Hepatic stellate cell (primary cell): ENCODE results near the gene TMEM161A.
A peak's percentile ranks its signal among the peaks of the same experiment; 100 is the strongest.
"Not testable (repeated sequence)": the region's sequence is repeated elsewhere in the genome, so short reads cannot be mapped to it uniquely, and the experiment has no call there.

Experiments used
- DNase-seq: peaks from one replicate; pipeline ENCODE4 v3.0.0; 2011; ENCODE audit warnings: low spot score

Gene TMEM161A

GRCh38 chr19:19138109-19138981 is at the start of gene TMEM161A:
Gene TMEM161A, minus strand, starts transcription at chr19:19138478. Its CDS starts 50 bp downstream, at chr19:19138428.
- peak; percentile 100 for DNase-seq

GRCh38 chr19:19186742-19187141 is 48.5 kb upstream of the TMEM161A start:
- DNase-seq, result no peak

DNA sequence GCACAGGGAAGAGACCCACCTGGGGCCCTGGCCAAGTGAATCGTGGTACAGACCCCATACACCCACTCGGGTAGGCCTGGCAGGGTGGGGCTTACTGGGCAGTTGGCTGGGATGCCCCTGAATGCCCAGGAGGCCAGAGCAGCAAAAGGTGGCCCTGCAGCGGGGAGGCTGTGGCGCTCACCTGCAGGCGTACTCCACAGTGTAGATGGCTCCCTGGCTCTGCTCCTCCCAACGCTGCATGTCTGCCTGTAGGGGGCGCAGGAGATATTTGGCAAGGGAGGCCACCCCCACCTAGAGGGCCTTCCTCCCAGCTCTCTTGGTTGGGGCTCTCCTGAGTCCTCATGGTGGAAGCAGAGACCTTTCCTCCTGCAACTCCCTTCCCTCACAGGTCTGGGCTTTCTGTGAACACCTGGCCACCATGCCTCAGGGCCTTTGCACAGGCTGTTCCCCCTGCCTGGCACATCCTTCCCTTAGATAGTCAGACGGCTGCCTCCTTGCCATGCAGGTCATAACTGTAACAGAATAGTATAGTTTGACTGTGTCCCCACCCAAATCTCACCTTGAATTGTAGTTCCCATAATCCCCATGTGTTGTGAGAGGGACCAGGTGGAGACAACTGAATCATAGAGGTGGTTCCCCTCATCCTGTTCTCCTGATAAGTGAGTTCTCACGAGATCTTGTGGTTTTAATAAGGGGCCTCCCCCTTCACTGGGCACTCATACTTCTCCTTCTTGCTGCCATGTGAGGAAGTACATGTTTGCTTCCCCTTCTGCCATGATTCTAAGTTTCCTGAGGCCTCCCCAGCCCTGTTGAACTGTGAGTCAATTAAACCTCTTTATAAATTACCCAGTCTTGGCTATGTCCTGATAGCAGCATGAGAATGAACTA is 47.8 kb upstream of the TMEM161A start:
- DNase-seq, result peak; percentile 66

DNA sequence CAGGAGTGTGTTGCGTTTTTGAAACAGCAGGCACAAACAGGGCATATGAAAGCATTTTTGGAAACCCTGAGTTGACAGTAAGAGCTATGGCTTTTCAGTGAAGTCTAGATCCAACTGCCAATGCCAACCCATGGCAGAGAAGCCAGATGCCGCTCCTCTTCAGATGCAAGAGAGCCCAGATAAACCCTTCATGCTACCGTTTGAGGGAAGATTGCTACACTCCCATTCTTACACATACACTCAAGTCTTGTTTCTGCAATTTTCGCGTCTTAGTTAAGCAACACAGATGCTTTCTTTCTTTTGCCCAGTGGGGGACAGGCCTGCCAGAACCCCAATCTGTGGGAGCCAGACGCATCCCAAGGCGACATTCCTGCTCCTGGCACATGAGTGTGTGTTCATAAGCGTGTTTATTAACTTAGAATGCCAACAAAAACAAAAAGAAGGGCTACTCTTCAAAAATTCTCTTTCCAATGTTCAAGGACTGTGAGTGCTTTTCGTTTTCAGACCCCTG is 43.3 kb upstream of the TMEM161A start:
- no peak for DNase-seq

DNA sequence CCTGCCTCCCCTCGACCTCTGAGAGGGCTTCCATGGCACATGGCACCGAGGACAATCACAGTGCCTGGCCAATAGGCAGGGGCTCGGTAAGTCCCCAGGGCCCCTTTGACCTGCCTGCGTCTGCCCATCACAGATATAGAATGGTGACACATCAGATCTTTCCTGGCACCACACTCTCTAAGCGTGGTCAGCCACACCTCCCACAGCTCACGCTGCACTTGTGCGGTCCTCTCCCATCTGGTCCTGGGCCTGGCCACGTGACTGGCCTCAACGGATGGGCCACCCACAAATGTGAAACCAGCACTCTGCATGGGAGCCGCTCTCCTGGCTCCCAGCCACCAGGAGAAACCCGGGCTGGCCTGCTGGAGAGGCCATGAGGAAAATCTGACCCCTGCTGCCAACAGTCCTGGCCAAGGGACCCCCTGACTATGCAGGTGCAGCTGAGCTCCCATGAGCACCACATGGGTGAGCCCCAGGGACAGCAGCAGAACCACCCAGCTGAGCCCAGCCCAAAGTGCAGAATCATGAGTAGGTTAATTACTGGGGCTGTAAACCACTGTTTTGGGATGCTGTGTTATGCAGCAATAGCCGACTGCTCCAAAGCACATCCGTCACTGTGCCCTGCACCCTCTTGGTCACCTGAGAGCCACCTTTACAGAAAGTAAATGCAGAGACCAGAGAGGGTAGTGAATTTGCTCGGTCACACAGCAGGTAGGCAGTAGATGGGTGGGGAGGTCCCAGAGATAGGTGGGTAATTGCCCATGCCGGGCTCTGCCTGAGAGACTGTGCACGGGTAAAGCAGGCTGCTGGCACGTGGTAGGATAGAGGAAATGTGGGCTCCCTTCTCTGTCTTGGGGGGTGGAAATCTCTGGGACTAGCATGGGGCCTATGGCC is 41.5 kb upstream of the TMEM161A start:
- no peak for DNase-seq

DNA sequence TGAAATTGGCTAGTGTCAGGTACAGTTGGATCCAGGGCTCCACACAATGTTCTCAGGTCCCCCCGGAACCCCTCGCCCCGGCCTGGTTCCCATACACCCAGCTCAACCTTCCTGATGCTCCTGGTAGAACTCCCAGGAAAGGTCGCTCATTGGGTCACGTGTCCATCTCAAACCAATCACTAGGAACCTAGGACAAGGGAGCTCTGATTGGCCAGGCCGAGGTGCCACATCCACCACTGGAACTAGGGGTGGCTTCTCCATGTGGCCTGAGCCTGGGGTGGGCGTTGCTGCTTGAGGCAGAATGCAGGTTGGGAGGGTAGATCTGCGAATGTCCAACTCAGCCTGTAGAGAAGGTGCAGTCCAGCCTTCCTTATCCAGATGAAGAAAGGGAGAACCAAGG is 38.7 kb upstream of the TMEM161A start:
- DNase-seq, result no peak

DNA sequence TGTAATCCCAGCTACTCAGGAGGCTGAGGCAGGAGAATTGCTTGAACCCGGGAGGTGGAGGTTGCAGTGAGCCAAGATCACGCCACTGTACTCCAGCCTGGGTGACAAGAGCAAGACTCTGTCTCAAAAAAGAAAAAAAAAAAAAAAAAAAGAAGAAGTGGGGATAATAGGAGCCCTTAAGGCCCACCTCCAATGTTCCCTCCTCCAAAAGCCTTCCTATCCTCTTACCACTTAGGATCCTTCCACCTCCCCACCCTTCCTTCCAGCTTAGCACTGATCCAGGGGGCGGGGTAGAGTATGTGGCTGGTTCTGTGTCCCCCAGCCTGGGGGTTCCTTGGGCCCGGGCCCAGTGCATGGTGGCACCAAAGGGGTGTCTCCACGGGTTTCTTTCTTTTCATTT is 35.0 kb upstream of the TMEM161A start:
- not testable (repeated sequence) for DNase-seq

GRCh38 chr19:19171821-19172532 is 33.7 kb upstream of the TMEM161A start:
- DNase-seq, result no peak

- no peak for DNase-seq
These were observed 32.8 kb upstream of the TMEM161A start for GRCh38 chr19:19170873-19171672.

DNA sequence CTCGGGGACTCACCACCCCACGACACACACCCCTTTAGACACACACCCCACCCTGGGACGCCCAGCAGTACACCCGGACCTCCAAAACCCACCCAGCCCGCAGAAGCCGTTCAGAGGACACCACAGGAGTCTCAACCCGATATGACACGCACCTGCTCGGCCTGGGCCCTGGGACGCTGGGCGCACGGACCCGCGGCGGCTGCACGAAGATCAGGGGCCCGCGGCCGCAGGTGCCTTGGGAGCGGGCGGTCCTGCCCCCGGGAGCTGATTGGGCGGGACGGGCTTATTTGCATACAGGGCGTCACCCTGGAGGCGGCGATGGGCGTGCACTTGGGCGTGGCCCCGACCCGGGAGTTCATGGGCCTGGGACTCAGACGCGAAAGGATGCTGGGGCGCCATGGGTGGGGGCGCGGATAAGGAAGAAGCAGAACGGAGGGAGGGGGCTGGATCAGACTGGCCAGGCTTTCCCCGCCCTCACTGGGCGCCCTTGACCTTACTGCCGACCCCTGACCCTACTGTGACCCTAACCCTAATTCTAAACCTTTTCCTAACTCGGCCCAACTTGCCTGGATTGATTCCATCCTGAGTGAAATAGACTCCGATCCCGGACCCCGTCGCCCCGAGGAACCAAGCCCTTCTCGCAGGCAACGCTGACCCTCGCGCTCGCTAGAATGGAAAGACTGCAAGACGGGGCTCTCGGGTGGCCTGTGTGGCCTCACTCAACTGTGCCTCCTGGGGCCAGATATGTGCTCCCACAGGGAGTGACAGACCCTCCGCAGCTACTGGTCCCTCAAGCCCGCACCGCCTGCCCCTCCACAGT is 32.0 kb upstream of the TMEM161A start, which contains the start of gene MEF2B:
Gene MEF2B, minus strand, starts transcription at position 211 of the 820 bp plus-strand sequence. CDS start 19,528 bp downstream, outside the sequence.
- peak; percentile 89 for DNase-seq

DNA sequence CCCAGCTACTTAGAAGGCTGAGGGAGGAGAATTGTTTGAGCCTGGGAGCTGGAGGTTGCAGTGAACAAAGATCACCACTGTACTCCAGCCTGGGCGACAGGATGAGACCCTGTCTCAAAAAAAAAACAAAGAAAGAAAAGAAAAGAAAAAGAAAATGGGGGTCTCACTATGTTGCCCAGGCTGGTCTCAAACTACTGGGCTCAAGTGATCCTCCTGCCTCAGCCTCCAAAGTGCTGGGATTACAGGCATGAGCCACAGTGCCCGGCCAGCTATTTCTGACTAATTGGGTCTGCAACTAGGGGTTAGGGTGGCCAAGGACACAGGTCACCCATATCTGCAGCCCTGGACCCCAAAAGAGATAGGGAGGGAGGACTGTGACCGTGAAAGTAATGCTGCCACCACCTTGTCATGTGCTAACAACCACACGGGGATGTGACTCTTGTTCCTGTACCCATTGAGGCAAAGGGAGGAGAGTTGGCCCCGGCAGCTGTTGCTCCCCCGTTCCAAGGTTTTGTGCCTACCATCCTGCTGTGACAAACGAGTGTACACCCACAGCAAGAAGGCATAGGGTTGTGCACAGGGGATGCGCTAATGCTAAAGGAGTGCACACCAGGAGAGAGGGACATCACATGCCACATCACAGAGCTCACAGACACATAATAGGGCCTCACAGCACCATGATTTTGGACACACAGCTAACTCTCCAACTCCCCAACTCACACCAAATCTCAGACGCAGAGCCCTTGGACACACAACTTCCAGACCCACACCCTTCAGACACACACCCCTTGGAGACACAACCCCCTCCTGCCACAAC is 31.2 kb upstream of the TMEM161A start:
- DNase-seq, result no peak

DNA sequence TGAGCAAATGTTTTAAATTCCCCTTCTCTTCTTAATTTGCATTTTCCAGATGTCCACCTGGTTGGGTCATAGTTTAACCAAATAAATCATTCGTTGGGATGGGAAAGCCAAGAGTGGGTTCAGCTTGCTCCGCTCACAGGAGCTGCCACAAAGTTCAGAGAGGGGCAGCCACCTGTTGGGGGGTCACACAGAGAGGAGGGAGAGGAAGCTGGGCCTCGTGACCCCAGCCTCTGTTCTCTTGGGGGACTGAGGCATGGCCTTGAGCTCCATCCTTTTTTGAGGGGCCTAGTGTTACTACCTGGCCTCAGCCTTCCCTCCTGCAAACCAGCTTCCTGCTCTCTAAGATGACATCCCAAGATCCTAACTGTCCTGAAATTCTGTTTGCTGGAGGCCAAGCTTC is 29.3 kb upstream of the TMEM161A start:
- DNase-seq, result no peak

GRCh38 chr19:19165396-19165795 is 27.1 kb upstream of the TMEM161A start:
- DNase-seq, result no peak

- no peak for DNase-seq
These were observed 24.2 kb upstream of the TMEM161A start for GRCh38 chr19:19162495-19162894.

DNA sequence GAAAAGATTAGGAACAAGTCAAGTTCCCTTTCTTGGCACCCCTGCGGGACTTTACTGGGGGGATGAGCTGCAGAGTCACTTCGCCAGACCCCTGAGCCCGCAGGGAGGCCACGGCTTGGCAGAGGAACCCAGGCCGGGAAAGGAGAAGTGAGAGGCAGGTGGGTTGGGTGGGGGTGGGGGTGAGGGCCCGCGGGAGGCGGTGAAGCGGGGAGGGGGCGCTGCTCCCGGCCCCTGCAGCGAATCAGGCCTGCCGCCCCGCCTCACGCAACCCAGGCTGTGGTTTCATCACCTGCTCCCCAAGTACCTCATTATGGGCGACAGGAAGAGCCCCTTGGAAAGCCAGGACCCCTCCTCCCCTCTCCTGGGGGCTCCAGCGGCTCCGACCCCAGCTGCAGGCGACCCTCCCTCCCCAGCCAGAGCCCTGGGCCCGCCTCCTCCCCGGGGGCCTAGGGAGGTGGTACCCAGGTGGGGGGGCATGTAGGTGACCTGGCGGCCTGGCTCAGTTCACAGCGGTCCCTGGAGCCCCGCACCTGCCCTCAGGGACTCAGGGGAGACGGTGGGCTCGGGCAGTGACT is 22.3 kb upstream of the TMEM161A start:
- DNase-seq, result no peak

DNA sequence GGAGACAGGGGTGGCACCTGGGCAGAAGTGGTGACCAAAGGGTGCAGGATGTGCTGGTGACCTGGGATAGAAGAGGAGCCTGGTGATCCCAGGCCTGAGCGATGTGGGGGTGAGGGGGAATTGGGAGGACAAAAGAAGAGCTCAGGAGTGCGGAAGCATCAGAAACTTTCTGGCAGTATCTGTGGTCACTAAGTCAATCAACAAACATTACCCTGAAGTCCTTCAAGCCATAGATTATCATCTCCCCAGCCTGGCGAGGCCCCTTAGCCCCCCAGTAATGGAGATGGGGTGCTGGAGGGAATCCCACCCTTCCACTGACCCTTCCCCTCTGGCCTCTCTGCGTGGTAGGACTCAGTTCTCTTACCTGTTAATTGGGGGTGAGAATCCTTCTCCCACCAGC is 21.3 kb upstream of the TMEM161A start:
- DNase-seq, result no peak

- DNase-seq, result no peak
These were observed 19.5 kb upstream of the TMEM161A start for GRCh38 chr19:19157808-19158207.
